HCT116 (cell line): ENCODE data around the gene SP3.

Experiments
- CEBPB ChIP-seq: IDR thresholded peaks from 2 replicates; pipeline ENCODE4 v1.6.1; 2012; ENCODE audit warnings: low read depth
- CTCF ChIP-seq, 3 experiments: fragments of 200-600 bp in 1 of 3; sonication (generic) in 1 of 3; IDR thresholded peaks in 2 of 3; conservative IDR thresholded peaks in 1 of 3; 2 replicates each; pipeline ENCODE4 v1.5.1; 2012 to 2017; ENCODE audit warnings: low read depth in 2 of 3, low read length in 2 of 3, antibody characterized with exemption in 1 of 3, borderline replicate concordance in 1 of 3, control low read depth in 1 of 3, mild to moderate bottlenecking in 1 of 3, mixed read lengths in 1 of 3, mixed run types in 1 of 3, moderate library complexity in 1 of 3; ENCODE audit not compliant: insufficient read depth in 1 of 3
- ELF1 ChIP-seq: IDR thresholded peaks from 2 replicates; pipeline ENCODE4 v1.6.1; 2012; ENCODE audit warnings: low read depth, borderline replicate concordance
- EZH2phosphoT487 ChIP-seq: fragments of 200-600 bp; IDR thresholded peaks from 2 replicates; pipeline ENCODE4 v1.6.1; 2018; ENCODE audit warnings: antibody characterized with exemption, borderline replicate concordance
- MAX ChIP-seq: IDR thresholded peaks from 2 replicates; pipeline ENCODE4 v1.6.1; 2012
- POLR2A ChIP-seq: IDR thresholded peaks from 2 replicates; pipeline ENCODE4 v1.7.0; 2011; ENCODE audit warnings: borderline replicate concordance; ENCODE audit not compliant: insufficient read depth, insufficient read length; ENCODE audit errors: extremely low read depth
- YY1 ChIP-seq: IDR thresholded peaks from 2 replicates; pipeline ENCODE4 v1.6.1; 2011; ENCODE audit warnings: low read length, low read depth, moderate library complexity, mild to moderate bottlenecking; ENCODE audit not compliant: insufficient replicate concordance; ENCODE audit errors: extremely low read depth

- TF ChIP-seq YY1 (no peak), ELF1 (no peak), EZH2phosphoT487 (no peak), POLR2A (no peak), MAX (no peak), CTCF (IDR thresholded peaks at IDR 0.05 in 2 of 3, conservative IDR thresholded peaks at IDR 0.05 in 1 of 3; ENCODE audit: borderline replicate concordance in 1 of 3, insufficient read depth in 1 of 3, low read depth in 2 of 3, low read length in 2 of 3) (no peak), CEBPB (no peak)
Measured at GRCh38 chr2:173880561-173880960, 84.6 kb downstream of the SP3 start.
